H1 (cell line): ENCODE results near the gene WFIKKN1. TPM values are rescaled to one million over a fixed set of nuclear protein-coding genes. Genes with fewer than 3 reads are reported as not detected.

ENCODE experiments used
- CTCF ChIA-PET: fragments of 300-600 bp; sonication (Branson Sonifier 250); formaldehyde crosslinking; loops from one replicate; lab custom pipeline; 2021; ENCODE audit not compliant: partially characterized antibody; lab: Charles Lee
- POLR2A ChIA-PET: fragments of 300-600 bp; sonication (Branson Sonifier 250); formaldehyde crosslinking; loops from one replicate; lab custom pipeline; 2021; ENCODE audit warnings: inconsistent platforms; ENCODE audit not compliant: partially characterized antibody; lab: Charles Lee
- DNase-seq, 2 experiments: peaks; one replicate each; pipeline versions ENCODE4 v3.0.0 to v3.0.0-alpha.2; 2010 to 2022; ENCODE audit warnings: low spot score in 2 of 2, low read depth in 1 of 2, mixed read lengths in 1 of 2
- FAIRE-seq: peaks from 2 replicates; lab custom pipeline; 2011; peaks lifted over from hg19 to GRCh38; lab: Jason Lieb, UNC
- H2AFZ ChIP-seq: 2 replicates; pipeline ENCODE4 v1.8.1; 2012; ENCODE audit warnings: low read length, inconsistent platforms
- H2AK5ac ChIP-seq: 2 replicates; pipeline ENCODE4 v1.6.1; 2013; ENCODE audit warnings: low read depth, low read length
- H2BK120ac ChIP-seq: replicated peaks from 2 replicates; pipeline ENCODE3; 2013; ENCODE audit warnings: low read depth, low read length, inconsistent platforms
- H2BK12ac ChIP-seq: 2 replicates; pipeline ENCODE4 v1.6.1; 2013; ENCODE audit warnings: low read depth, low read length
- H2BK15ac ChIP-seq: 2 replicates; pipeline ENCODE4 v1.6.1; 2013; ENCODE audit warnings: low read length
- H2BK20ac ChIP-seq: 2 replicates; pipeline ENCODE4 v1.6.1; 2013; ENCODE audit warnings: low read length
- H2BK5ac ChIP-seq: 2 replicates; pipeline ENCODE4 v1.6.1; 2013; ENCODE audit warnings: low read depth, low read length
- H3K14ac ChIP-seq: 2 replicates; pipeline ENCODE4 v1.6.1; 2013; ENCODE audit warnings: inconsistent platforms; ENCODE audit not compliant: insufficient read length
- H3K18ac ChIP-seq: 2 replicates; pipeline ENCODE4 v1.6.1; 2013; ENCODE audit warnings: low read length; ENCODE audit errors: extremely low read depth
- H3K23ac ChIP-seq: 2 replicates; pipeline ENCODE4 v1.6.1; 2013; ENCODE audit warnings: inconsistent platforms; ENCODE audit not compliant: insufficient read length
- H3K23me2 ChIP-seq: 2 replicates; pipeline ENCODE4 v1.6.1; 2013; ENCODE audit warnings: low read depth, low read length
- H3K27ac ChIP-seq: 2 replicates; pipeline ENCODE4 v1.6.1; 2011; ENCODE audit warnings: low read depth, low read length, inconsistent platforms
- H3K27me3 ChIP-seq, 4 experiments: replicated peaks in 1 of 4; 1 replicate in 1 of 4; 2 replicates in 3 of 4; pipeline versions ENCODE4 v1.6.1 to v1.8.1; 2011 to 2013; ENCODE audit warnings: low read length in 3 of 4, mild to moderate bottlenecking in 3 of 4, inconsistent platforms in 2 of 4, mixed read lengths in 2 of 4, moderate library complexity in 1 of 4; ENCODE audit not compliant: control insufficient read depth in 3 of 4, insufficient read depth in 3 of 4; ENCODE audit errors: extremely low read depth in 1 of 4
- H3K36me3 ChIP-seq, 4 experiments: 2 replicates each; pipeline versions ENCODE4 v1.6.1 to v1.8.1; 2011 to 2013; ENCODE audit warnings: mild to moderate bottlenecking in 4 of 4, low read length in 3 of 4, moderate library complexity in 2 of 4, control low read depth in 1 of 4, inconsistent platforms in 1 of 4; ENCODE audit not compliant: insufficient read depth in 4 of 4, control insufficient read depth in 2 of 4
- H3K4ac ChIP-seq: replicated peaks from 2 replicates; pipeline ENCODE3; 2013; ENCODE audit warnings: low read length, low read depth, mixed read lengths, inconsistent platforms; ENCODE audit not compliant: insufficient read length
- H3K4me1 ChIP-seq, 4 experiments: replicated peaks in 1 of 4; 1 replicate in 1 of 4; 2 replicates in 3 of 4; pipeline versions ENCODE4 v1.6.1 to v1.8.1; 2011 to 2013; ENCODE audit warnings: low read length in 3 of 4, inconsistent platforms in 2 of 4, mixed read lengths in 1 of 4; ENCODE audit not compliant: insufficient read depth in 4 of 4, control insufficient read depth in 3 of 4
- H3K4me2 ChIP-seq, 2 experiments: 2 replicates each; pipeline versions ENCODE4 v1.6.1 to v1.8.1; 2011 to 2013; ENCODE audit warnings: low read depth in 2 of 2, low read length in 2 of 2, control low read depth in 1 of 2, inconsistent platforms in 1 of 2, mild to moderate bottlenecking in 1 of 2; ENCODE audit not compliant: insufficient read depth in 1 of 2
- H3K4me3 ChIP-seq, 4 experiments: fragments of 200-600, 300-600 bp in 1 of 4; sonication (generic), shearing (Covaris generic), sonication (Bioruptor Twin) in 1 of 4; 2 replicates each; pipeline versions ENCODE4 v1.5.1 to v1.8.1; 2011 to 2016; ENCODE audit warnings: low read length in 4 of 4, low read depth in 3 of 4, control low read depth in 2 of 4, inconsistent platforms in 2 of 4, mild to moderate bottlenecking in 2 of 4, mixed read lengths in 1 of 4, moderate library complexity in 1 of 4; ENCODE audit not compliant: insufficient read depth in 2 of 4; ENCODE audit errors: extremely low read depth in 1 of 4
- H3K56ac ChIP-seq: replicated peaks from 2 replicates; pipeline ENCODE3; 2013; ENCODE audit warnings: low read depth, mild to moderate bottlenecking, mixed read lengths, low read length, inconsistent platforms; ENCODE audit not compliant: insufficient read length
- H3K79me1 ChIP-seq: 2 replicates; pipeline ENCODE4 v1.6.1; 2013; ENCODE audit warnings: low read depth, low read length, control low read depth
- H3K79me2 ChIP-seq, 2 experiments: 2 replicates each; pipeline versions ENCODE4 v1.6.1 to v1.8.1; 2012 to 2013; ENCODE audit warnings: low read length in 2 of 2, mild to moderate bottlenecking in 2 of 2, inconsistent platforms in 1 of 2; ENCODE audit not compliant: insufficient read depth in 2 of 2, control insufficient read depth in 1 of 2
- H3K9ac ChIP-seq, 4 experiments: replicated peaks in 1 of 4; 1 replicate in 1 of 4; 2 replicates in 3 of 4; pipeline versions ENCODE4 v1.6.1 to v1.8.1; 2011 to 2013; ENCODE audit warnings: low read depth in 3 of 4, low read length in 3 of 4, control low read depth in 2 of 4, mild to moderate bottlenecking in 2 of 4, moderate library complexity in 2 of 4, inconsistent platforms in 1 of 4; ENCODE audit errors: extremely low read depth in 1 of 4
- H3K9me3 ChIP-seq, 2 experiments: 2 replicates each; pipeline versions ENCODE4 v1.6.1 to v1.8.1; 2012 to 2013; ENCODE audit warnings: mild to moderate bottlenecking in 2 of 2, moderate library complexity in 2 of 2, control low read depth in 1 of 2, inconsistent platforms in 1 of 2, low read depth in 1 of 2, low read length in 1 of 2, mixed read lengths in 1 of 2; ENCODE audit not compliant: insufficient read depth in 2 of 2
- H4K20me1 ChIP-seq, 2 experiments: replicated peaks in 1 of 2; 2 replicates each; pipeline versions ENCODE3 to v1.8.1; 2011 to 2013; ENCODE audit warnings: inconsistent platforms in 2 of 2, low read length in 2 of 2, mild to moderate bottlenecking in 1 of 2; ENCODE audit not compliant: insufficient read depth in 2 of 2, control insufficient read depth in 1 of 2
- H4K5ac ChIP-seq: 2 replicates; pipeline ENCODE4 v1.6.1; 2013; ENCODE audit warnings: low read length, low read depth, mixed read lengths, inconsistent platforms; ENCODE audit not compliant: insufficient read length
- H4K8ac ChIP-seq: 2 replicates; pipeline ENCODE4 v1.8.0; 2013; ENCODE audit warnings: mild to moderate bottlenecking, moderate library complexity, low read length, inconsistent platforms; ENCODE audit not compliant: insufficient read depth; ENCODE audit errors: extremely low read depth
- H4K91ac ChIP-seq: replicated peaks from 2 replicates; pipeline ENCODE3; 2013; ENCODE audit warnings: low read length, mixed read lengths, inconsistent platforms; ENCODE audit not compliant: insufficient read length
- CBX5 ChIP-seq: fragments of 300-800, 300-1000 bp; sonication (generic); IDR thresholded peaks from 2 replicates; pipeline ENCODE4 v1.7.1; 2016; ENCODE audit warnings: antibody characterized with exemption, low read length, low read depth
- HDAC2 ChIP-seq, 2 experiments: fragments of 300-600 bp in 1 of 2; sonication (generic) in 1 of 2; IDR thresholded peaks; 2 replicates each; pipeline ENCODE4 v1.6.1; 2011 to 2012; ENCODE audit warnings: low read depth in 2 of 2, low read length in 2 of 2, mild to moderate bottlenecking in 2 of 2, moderate library complexity in 2 of 2, borderline replicate concordance in 1 of 2, inconsistent platforms in 1 of 2
- KDM1A ChIP-seq: fragments of 200-600, 300-600 bp; sonication (generic); IDR thresholded peaks from 2 replicates; pipeline ENCODE4 v1.7.1; 2016; ENCODE audit warnings: mild to moderate bottlenecking, low read length, borderline replicate concordance
- KDM5A ChIP-seq: fragments of 200-600 bp; IDR thresholded peaks from 2 replicates; pipeline ENCODE4 v1.7.1; 2012; ENCODE audit warnings: mild to moderate bottlenecking, low read length, inconsistent platforms, mixed read lengths
- WGBS, 2 experiments: shearing (Covaris generic) in 1 of 2; methylation state at CpG; one replicate each; pipeline versions ENCODE4 v1.1.6 to v1.1.7; 2013 to 2015; ENCODE audit warnings: low lambda C conversion rate in 2 of 2, mixed read lengths in 2 of 2, inconsistent platforms in 1 of 2, low coverage in 1 of 2, missing lambda C conversion rate in 1 of 2; ENCODE audit not compliant: insufficient replicate concordance in 2 of 2, insufficient coverage in 1 of 2, insufficient read length in 1 of 2; ENCODE audit errors: extremely low coverage in 1 of 2, missing lambda C conversion rate in 1 of 2; 5-methylcytosine and 5-hydroxymethylcytosine counted together
- polyA plus RNA-seq, 7 experiments: library from polyadenylated mRNA; depleted of rRNA in 3 of 7; stranded (reverse) in 5 of 7; unstranded in 2 of 7; fragments of >200 nt in 5 of 7; fragments of 200-250 nt in 2 of 7; gene quantifications; 1 replicate in 5 of 7; 2 replicates in 1 of 7; 4 replicates in 1 of 7; pipeline versions ENCODE4 v1.2.1 to v1.2.3, GENCODE V29; 2011 to 2013; ENCODE audit warnings: missing spikeins in 2 of 7, mixed read lengths in 2 of 7
- total RNA-seq: library from RNA; stranded (reverse); fragmentation: NEBNext Ultra II Directional; extraction: Animal tissue kit (Norgen Biotek cat#: 25700); gene quantifications from 2 replicates; pipeline ENCODE4 v1.2.1, GENCODE V29; 2021
- TF ChIP-seq, protein P1 (sequence below): IDR thresholded peaks from 2 replicates; pipeline ENCODE4 v1.6.1; 2012; ENCODE audit warnings: inconsistent platforms

The WFIKKN1 gene
- total and polyA plus RNA-seq, 2 of the 8 experiments (the other 6 are each of a cell fraction or from before 2014, with no cell fraction given) = 11.4 to 15.8 TPM

DNA sequence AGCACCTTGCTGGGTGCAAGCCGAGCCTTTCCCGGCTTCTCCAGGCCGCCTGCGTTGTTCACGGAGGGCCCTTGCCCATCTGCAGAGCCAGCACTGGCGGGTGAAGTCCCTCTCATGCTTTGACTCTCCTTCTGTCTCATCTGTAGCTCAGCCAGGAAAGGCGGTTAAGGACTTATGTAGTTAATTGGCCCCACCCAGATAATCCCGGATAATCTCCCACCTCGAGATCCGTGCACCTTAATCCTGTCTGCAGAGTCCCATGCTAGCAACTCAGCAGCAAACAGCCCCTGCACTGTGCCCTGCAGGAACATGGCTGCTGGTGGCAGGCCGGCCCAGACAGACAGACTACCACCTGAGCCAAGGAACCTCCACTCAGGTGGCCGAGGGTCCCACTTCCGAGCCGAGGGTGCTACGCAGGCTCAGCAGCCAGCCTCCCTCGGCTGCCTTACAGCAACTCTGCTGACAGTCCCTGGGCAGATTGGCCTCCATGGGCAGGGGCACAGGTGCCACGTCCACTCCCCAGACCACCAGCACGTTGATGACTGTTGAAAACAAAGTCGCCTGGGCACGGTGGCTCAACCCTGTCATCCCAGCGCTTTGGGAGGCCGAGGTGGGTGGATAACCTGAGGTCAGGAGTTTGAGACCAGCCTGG, 24.0 kb upstream of the WFIKKN1 start:
- H4K20me1 ChIP-seq = peaks cover 0 to 9% of the 10 kb centered on the region in 2 experiments
- no peak overlapping the region for H3K4ac ChIP-seq
- no peak overlapping the region for H4K5ac ChIP-seq
- H2BK20ac ChIP-seq = no peak overlapping the region
- peaks cover 7 to 9% of the 10 kb centered on the region in 2 experiments; a peak in 3 of 4 replicates for H3K9me3 ChIP-seq
- no peak overlapping the region for H2BK5ac ChIP-seq
- CTCF ChIA-PET = interaction anchor here (1.0 to 5.2 kb wide), 4 partner anchors 11 to 32 kb away, joined by 3 to 29 read pairs (median 5); no protein-coding TSS in a partner anchor
- no peak overlapping the region for H2AK5ac ChIP-seq
- no peak overlapping the region for H3K9ac ChIP-seq
- H3K4me3 ChIP-seq = no peak overlapping the region
- H3K14ac ChIP-seq = no peak overlapping the region
- no peak overlapping the region for H3K18ac ChIP-seq
- H3K79me1 ChIP-seq = peaks cover 6% of the 10 kb centered on the region
- no peak for DNase-seq
- no peak overlapping the region for H3K4me2 ChIP-seq
- no peak overlapping the region for H2BK12ac ChIP-seq
- no peak overlapping the region; the same call in 1 of the 2 replicates for H4K8ac ChIP-seq
- TF ChIP-seq HDAC2 (IDR thresholded peaks at IDR 0.05; ENCODE audit: borderline replicate concordance in 1 of 2, low read depth in 2 of 2, low read length in 2 of 2) = no peak
- TF ChIP-seq KDM5A = no peak
- TF ChIP-seq, protein P1, sequence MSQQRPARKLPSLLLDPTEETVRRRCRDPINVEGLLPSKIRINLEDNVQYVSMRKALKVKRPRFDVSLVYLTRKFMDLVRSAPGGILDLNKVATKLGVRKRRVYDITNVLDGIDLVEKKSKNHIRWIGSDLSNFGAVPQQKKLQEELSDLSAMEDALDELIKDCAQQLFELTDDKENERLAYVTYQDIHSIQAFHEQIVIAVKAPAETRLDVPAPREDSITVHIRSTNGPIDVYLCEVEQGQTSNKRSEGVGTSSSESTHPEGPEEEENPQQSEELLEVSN = no peak
- TF ChIP-seq CBX5 = no peak
- TF ChIP-seq KDM1A = no peak
- no peak overlapping the region for H3K56ac ChIP-seq
- H2BK15ac ChIP-seq = no peak overlapping the region
- POLR2A ChIA-PET = no interaction called here
- no peaks in the 10 kb centered on the region; a peak in 1 of 7 replicates for H3K4me1 ChIP-seq
- H2BK120ac ChIP-seq = no peak overlapping the region
- FAIRE-seq = no peak
- H3K23me2 ChIP-seq = no peaks in the 10 kb centered on the region
- H3K27ac ChIP-seq = no peak overlapping the region
- no peaks in the 10 kb centered on the region for H3K36me3 ChIP-seq
- no peak overlapping the region for H2AFZ ChIP-seq
- H3K79me2 ChIP-seq = peaks cover 2 to 3% of the 10 kb centered on the region in 2 experiments; a peak in 2 of 4 replicates
- H3K23ac ChIP-seq = no peak overlapping the region
- no peak overlapping the region for H4K91ac ChIP-seq
- 96% methylated on average over 20 of the region's 22 CpGs; no CpG with 5 or more reads in 1 of the 2 experiments for WGBS, 2 experiments
- no peaks in the 10 kb centered on the region for H3K27me3 ChIP-seq
